ENCODE measurements around the gene GLYATL2. TPM values are rescaled to one million over a fixed set of nuclear protein-coding genes. Genes with fewer than 3 reads are reported as not detected.

The GLYATL2 gene
- total RNA-seq, 1 donor from 2014 or later, result 0.62 TPM

DNA sequence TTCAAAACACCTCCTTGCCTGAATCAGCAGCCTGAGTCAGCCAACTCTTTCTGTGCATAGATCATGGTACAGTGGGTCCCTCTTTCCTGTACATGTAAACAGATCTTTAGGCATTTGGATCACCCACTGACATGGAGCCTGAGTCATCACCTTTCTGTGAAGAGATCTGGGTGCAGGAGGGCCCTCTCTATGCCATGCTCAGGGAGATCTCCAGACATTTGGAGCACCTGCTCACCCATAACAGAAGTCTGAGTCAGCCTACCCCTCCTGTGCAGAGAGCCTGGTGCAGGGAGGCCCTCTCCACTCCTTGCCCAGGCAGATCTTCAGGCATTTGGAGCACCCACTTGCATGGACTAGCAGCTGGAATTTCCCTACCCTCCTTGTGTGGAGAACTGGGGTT is 56.6 kb downstream of the GLYATL2 start:
- H3K27me3 Mint-ChIP-seq (ENCODE audit: unreplicated experiment), result no peaks in the 10 kb centered on the region
- no peaks in the 10 kb centered on the region for H3K9me3 Mint-ChIP-seq (ENCODE audit: unreplicated experiment)
- H3K4me1 Mint-ChIP-seq (ENCODE audit: unreplicated experiment), result no peaks in the 10 kb centered on the region
- H3K27ac Mint-ChIP-seq (ENCODE audit: unreplicated experiment), result no peak overlapping the region
- no peak for DNase-seq (ENCODE audit: low spot score)
- peaks cover 4% of the 10 kb centered on the region for H3K36me3 Mint-ChIP-seq (ENCODE audit: low read depth, unreplicated experiment)
- TF ChIP-seq, protein P1, sequence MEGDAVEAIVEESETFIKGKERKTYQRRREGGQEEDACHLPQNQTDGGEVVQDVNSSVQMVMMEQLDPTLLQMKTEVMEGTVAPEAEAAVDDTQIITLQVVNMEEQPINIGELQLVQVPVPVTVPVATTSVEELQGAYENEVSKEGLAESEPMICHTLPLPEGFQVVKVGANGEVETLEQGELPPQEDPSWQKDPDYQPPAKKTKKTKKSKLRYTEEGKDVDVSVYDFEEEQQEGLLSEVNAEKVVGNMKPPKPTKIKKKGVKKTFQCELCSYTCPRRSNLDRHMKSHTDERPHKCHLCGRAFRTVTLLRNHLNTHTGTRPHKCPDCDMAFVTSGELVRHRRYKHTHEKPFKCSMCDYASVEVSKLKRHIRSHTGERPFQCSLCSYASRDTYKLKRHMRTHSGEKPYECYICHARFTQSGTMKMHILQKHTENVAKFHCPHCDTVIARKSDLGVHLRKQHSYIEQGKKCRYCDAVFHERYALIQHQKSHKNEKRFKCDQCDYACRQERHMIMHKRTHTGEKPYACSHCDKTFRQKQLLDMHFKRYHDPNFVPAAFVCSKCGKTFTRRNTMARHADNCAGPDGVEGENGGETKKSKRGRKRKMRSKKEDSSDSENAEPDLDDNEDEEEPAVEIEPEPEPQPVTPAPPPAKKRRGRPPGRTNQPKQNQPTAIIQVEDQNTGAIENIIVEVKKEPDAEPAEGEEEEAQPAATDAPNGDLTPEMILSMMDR (IDR thresholded peaks at IDR 0.05; ENCODE audit: unreplicated experiment), result no peak
- H3K4me3 Mint-ChIP-seq (ENCODE audit: unreplicated experiment), result no peak overlapping the region

DNA sequence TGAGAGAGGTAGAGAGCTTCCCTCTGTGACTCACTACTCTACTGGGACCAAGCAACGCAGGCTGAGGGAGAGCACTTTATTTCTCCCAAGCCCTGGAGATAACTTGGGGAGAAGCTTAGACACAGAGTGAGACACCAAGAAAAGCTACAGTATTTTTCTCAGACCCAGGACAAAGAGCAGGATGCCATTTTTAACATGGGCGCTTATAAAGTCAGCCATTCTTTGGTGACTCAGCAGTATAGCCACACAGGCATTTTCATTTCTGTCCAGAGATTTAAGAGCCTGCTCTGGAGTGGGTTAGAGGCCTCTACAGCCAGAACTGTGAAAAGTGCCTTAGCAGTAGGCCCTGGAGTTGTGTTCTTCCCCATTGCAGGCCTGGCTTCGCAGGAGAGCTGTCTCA is 57.8 kb downstream of the GLYATL2 start:
- Mint-ChIP-seq H3K36me3 (ENCODE audit: low read depth, unreplicated experiment) (peaks cover 4% of the 10 kb centered on the region), H3K4me3 (ENCODE audit: unreplicated experiment) (no peak overlapping the region), H3K27ac (ENCODE audit: unreplicated experiment) (no peak overlapping the region)

DNA sequence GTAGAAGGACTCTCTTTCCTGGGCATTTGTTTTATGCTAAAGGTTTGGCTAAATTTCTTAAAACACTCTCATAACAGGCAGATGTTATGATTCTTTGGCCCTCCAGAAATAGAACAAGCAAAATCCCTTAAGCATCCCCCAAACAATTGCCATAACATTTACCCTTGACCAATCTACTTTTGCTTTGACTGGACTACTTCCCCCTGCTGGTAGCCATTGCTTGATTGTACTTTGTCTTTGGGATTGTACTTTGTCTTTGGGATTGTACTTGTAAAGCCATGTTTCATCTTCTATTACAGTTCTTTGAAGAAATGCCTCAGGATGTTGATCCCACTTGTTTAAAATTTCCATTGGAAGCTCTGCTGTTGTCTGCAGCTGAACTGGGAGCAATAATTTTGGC is 59.5 kb downstream of the GLYATL2 start:
- Mint-ChIP-seq H3K27ac (ENCODE audit: unreplicated experiment) (no peak overlapping the region), H3K9me3 (ENCODE audit: unreplicated experiment) (no peaks in the 10 kb centered on the region), H3K4me3 (ENCODE audit: unreplicated experiment) (no peak overlapping the region), H3K36me3 (ENCODE audit: low read depth, unreplicated experiment) (peaks cover 4% of the 10 kb centered on the region), H3K4me1 (ENCODE audit: unreplicated experiment) (no peaks in the 10 kb centered on the region), H3K27me3 (ENCODE audit: unreplicated experiment) (no peaks in the 10 kb centered on the region)
- no peak for DNase-seq (ENCODE audit: low spot score)
- TF ChIP-seq, protein P1 (IDR thresholded peaks at IDR 0.05; ENCODE audit: unreplicated experiment), result no peak

More for the DNA sequence above, 57.8 kb downstream of the GLYATL2 start:
- TF ChIP-seq, protein P1 (IDR thresholded peaks at IDR 0.05; ENCODE audit: unreplicated experiment), result no peak
- Mint-ChIP-seq H3K9me3 (ENCODE audit: unreplicated experiment) (no peaks in the 10 kb centered on the region), H3K4me1 (ENCODE audit: unreplicated experiment) (no peaks in the 10 kb centered on the region), H3K27me3 (ENCODE audit: unreplicated experiment) (no peaks in the 10 kb centered on the region)
- DNase-seq (ENCODE audit: low spot score), result no peak

Other genes starting within 250 kb of the GLYATL2 start
- 1.6 TPM for gene CNTF, start 222.0 kb downstream of the GLYATL2 start, total RNA-seq (ENCODE audit: unreplicated experiment)
- not detected for gene GLYAT, start 112.8 kb downstream of the GLYATL2 start, total RNA-seq (ENCODE audit: unreplicated experiment)
- 2.0 TPM for gene GLYATL1, start 94.8 kb upstream of the GLYATL2 start, total RNA-seq (ENCODE audit: unreplicated experiment)
- not detected for gene GLYATL1B, start 241.6 kb upstream of the GLYATL2 start, total RNA-seq (ENCODE audit: unreplicated experiment)